Measurements from ENCODE around the gene PTPRCAP.
"Not testable (repeated sequence)": the region's sequence is repeated elsewhere in the genome, so short reads cannot be mapped to it uniquely, and the experiment has no call there.

DNA sequence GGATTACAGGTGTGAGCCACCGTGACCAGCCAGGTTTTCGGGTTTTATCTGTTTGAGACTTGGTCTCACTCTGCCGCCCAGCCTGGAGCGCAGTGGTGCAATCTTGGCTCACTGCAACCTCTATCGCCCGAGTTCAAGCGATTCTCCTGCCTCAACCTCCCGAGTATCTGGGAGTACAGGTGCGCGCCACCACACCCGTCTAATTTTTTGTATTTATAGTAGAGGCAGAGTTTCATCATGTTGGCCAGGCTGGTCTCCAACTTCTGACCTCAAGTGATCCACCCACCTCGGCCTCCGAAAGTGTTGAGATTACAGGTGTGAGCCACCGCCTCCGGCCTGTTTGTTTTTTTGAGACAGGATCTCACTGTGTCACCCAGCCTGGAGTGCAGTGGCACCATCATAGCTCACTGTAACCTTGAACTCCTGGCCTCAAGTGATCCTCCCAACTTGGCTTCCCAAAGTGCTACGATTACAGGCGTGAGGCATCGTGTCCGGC is 10.1 kb downstream of the PTPRCAP start:
- TF ChIP-seq, protein P1, sequence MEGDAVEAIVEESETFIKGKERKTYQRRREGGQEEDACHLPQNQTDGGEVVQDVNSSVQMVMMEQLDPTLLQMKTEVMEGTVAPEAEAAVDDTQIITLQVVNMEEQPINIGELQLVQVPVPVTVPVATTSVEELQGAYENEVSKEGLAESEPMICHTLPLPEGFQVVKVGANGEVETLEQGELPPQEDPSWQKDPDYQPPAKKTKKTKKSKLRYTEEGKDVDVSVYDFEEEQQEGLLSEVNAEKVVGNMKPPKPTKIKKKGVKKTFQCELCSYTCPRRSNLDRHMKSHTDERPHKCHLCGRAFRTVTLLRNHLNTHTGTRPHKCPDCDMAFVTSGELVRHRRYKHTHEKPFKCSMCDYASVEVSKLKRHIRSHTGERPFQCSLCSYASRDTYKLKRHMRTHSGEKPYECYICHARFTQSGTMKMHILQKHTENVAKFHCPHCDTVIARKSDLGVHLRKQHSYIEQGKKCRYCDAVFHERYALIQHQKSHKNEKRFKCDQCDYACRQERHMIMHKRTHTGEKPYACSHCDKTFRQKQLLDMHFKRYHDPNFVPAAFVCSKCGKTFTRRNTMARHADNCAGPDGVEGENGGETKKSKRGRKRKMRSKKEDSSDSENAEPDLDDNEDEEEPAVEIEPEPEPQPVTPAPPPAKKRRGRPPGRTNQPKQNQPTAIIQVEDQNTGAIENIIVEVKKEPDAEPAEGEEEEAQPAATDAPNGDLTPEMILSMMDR (conservative IDR thresholded peaks at IDR 0.05; ENCODE audit: low read length), result not testable (repeated sequence)
- TF ChIP-seq EZH2phosphoT487 (IDR thresholded peaks at IDR 0.05; ENCODE audit: borderline replicate concordance), result not testable (repeated sequence)

Measured in Loucy (cell line).